Lower leg skin (tissue), 4 donors: ENCODE measurements around the gene RTL5. TPM values are rescaled to one million over a fixed set of nuclear protein-coding genes. Genes with fewer than 3 reads are reported as not detected.

ENCODE experiments used
- DNase-seq, 2 donors: peaks; one replicate each; pipeline ENCODE4 v3.0.0-alpha.2; 2019; ENCODE audit warnings: low spot score in 2 of 2
- H3K4me3 ChIP-seq: fragments of 200-600 bp; sonication (generic); 2 replicates; pipeline ENCODE4 v1.5.1; 2017; ENCODE audit warnings: mild to moderate bottlenecking, low read depth; ENCODE audit not compliant: poor library complexity, severe bottlenecking
- CTCF ChIP-seq, 3 donors: fragments of 450-650 bp; IDR thresholded peaks; one replicate each; pipeline ENCODE4 v1.5.1; 2016; ENCODE audit warnings: antibody characterized with exemption in 3 of 3, mild to moderate bottlenecking in 3 of 3, moderate library complexity in 2 of 3
- POLR2A ChIP-seq, 2 donors: fragments of 450-650 bp; IDR thresholded peaks; one replicate each; pipeline ENCODE4 v1.6.1; 2016 to 2017; ENCODE audit warnings: antibody characterized with exemption in 2 of 2, mild to moderate bottlenecking in 1 of 2, moderate library complexity in 1 of 2
- WGBS, 2 donors: methylation state at CpG; one replicate each; pipeline ENCODE4 v1.1.5; 2018; 5-methylcytosine and 5-hydroxymethylcytosine counted together
- intact Hi-C: fragments of 100-400 bp; cut with DNase I; formaldehyde crosslinking; loops from one replicate; pipeline ENCODE4 v1.15.0; 2023; ENCODE audit warnings: low total_unique reads
- total RNA-seq, 4 donors: library from RNA; depleted of rRNA; stranded (reverse); fragments of >200 nt; gene quantifications; one replicate each; pipeline ENCODE4 v1.1.0, GENCODE V29; 2016

RTL5 gene
- total RNA-seq, 4 donors from 2014 or later = 0.46 to 1.9 (median 1.2) TPM

- no peak overlapping the region for H3K4me3 ChIP-seq
- TF ChIP-seq POLR2A (IDR thresholded peaks at IDR 0.05) (no peak), CTCF (IDR thresholded peaks at IDR 0.05) (no peak)
- intact Hi-C loops = no loop called here
- DNase-seq = no peak
- 72% methylated on average over 10 of the region's 10 CpGs for WGBS, 2 donors
These were observed 28.1 kb upstream of the RTL5 start for GRCh38 chrX:72159769-72160168.

GRCh38 chrX:72158773-72159172, 27.1 kb upstream of the RTL5 start:
- no peak for DNase-seq
- 77 to 90% methylated on average over 3 of the region's 3 CpGs for WGBS, 2 donors
- intact Hi-C loops = no loop called here
- H3K4me3 ChIP-seq = no peak overlapping the region
- TF ChIP-seq POLR2A (IDR thresholded peaks at IDR 0.05) (no peak), CTCF (IDR thresholded peaks at IDR 0.05) (no peak)

GRCh38 chrX:72146527-72146926, 14.8 kb upstream of the RTL5 start:
- TF ChIP-seq POLR2A (IDR thresholded peaks at IDR 0.05) (no peak), CTCF (IDR thresholded peaks at IDR 0.05) (no peak)
- no peak overlapping the region for H3K4me3 ChIP-seq
- intact Hi-C loops = no loop called here
- 80 to 86% methylated on average over 2 of the region's 2 CpGs for WGBS, 2 donors
- DNase-seq = peak in 1 of 2 donors; percentile 23

GRCh38 chrX:72145181-72145580, 13.5 kb upstream of the RTL5 start:
- intact Hi-C loops = no loop called here
- TF ChIP-seq POLR2A (IDR thresholded peaks at IDR 0.05) = no peak
- TF ChIP-seq CTCF (IDR thresholded peaks at IDR 0.05) = no peak
- 40 to 43% methylated on average over 2 of the region's 2 CpGs for WGBS, 2 donors
- peak in 1 of 2 donors; percentile 10 for DNase-seq
- H3K4me3 ChIP-seq = no peak overlapping the region

GRCh38 chrX:72143609-72143907, 11.8 kb upstream of the RTL5 start:
- intact Hi-C loops = no loop called here
- DNase-seq = no peak
- H3K4me3 ChIP-seq = no peak overlapping the region
- WGBS, 2 donors = 70 to 74% methylated on average over 2 of the region's 2 CpGs
- TF ChIP-seq POLR2A (IDR thresholded peaks at IDR 0.05) (no peak), CTCF (IDR thresholded peaks at IDR 0.05) (no peak)

GRCh38 chrX:72142794-72143608, 11.3 kb upstream of the RTL5 start:
- no peak overlapping the region for H3K4me3 ChIP-seq
- intact Hi-C loops = no loop called here
- TF ChIP-seq CTCF (IDR thresholded peaks at IDR 0.05) (no peak), POLR2A (IDR thresholded peaks at IDR 0.05) (no peak)
- 67 to 78% methylated on average over 11 of the region's 11 CpGs for WGBS, 2 donors
- DNase-seq = peak in 1 of 2 donors; percentile 70
